OCI-LY3 (cell line): ENCODE results near the gene AGPAT4.

Experiments used
- H2AFZ ChIP-seq: fragments of 200-600, 300-600 bp; shearing (Covaris generic); 2 replicates; pipeline ENCODE4 v1.6.0; 2014; ENCODE audit warnings: antibody characterized with exemption, low read depth, low read length
- H3K27ac ChIP-seq: fragments of 200-600, 300-600 bp; sonication (generic); 2 replicates; pipeline ENCODE4 v1.5.1; 2014; ENCODE audit warnings: mild to moderate bottlenecking, low read length, moderate library complexity, mixed read lengths
- H3K27me3 ChIP-seq: fragments of 200-600, 300-600 bp; sonication (generic); 2 replicates; pipeline ENCODE4 v1.6.1; 2014; ENCODE audit warnings: low read depth, low read length, mixed read lengths
- H3K36me3 ChIP-seq: fragments of 200-600, 300-600 bp; sonication (generic); replicated peaks from 2 replicates; pipeline ENCODE3; 2014; ENCODE audit warnings: low read depth, low read length, mixed read lengths
- H3K4me1 ChIP-seq: fragments of 300-600, 200-600 bp; sonication (generic); 2 replicates; pipeline ENCODE4 v1.6.1; 2014; ENCODE audit warnings: low read length, mixed read lengths
- H3K4me2 ChIP-seq: fragments of 200-600, 300-600 bp; sonication (generic); 2 replicates; pipeline ENCODE4 v1.6.1; 2014; ENCODE audit warnings: low read length, mixed read lengths
- H3K4me3 ChIP-seq: fragments of 300-600, 200-600 bp; sonication (generic); 2 replicates; pipeline ENCODE4 v1.5.1; 2014; ENCODE audit warnings: antibody characterized with exemption, mild to moderate bottlenecking, low read length, moderate library complexity
- H3K79me2 ChIP-seq: fragments of 300-600, 200-600 bp; shearing (Covaris generic); 2 replicates; pipeline ENCODE4 v1.6.1; 2014; ENCODE audit warnings: mild to moderate bottlenecking, low read length, mixed read lengths
- H3K9ac ChIP-seq: fragments of 300-600, 200-600 bp; shearing (Covaris generic); 2 replicates; pipeline ENCODE4 v1.6.0; 2014; ENCODE audit warnings: mild to moderate bottlenecking, low read length, moderate library complexity
- H3K9me3 ChIP-seq: fragments of 200-600, 300-600 bp; shearing (Covaris generic); 2 replicates; pipeline ENCODE4 v1.6.1; 2014; ENCODE audit warnings: low read length, mixed read lengths; ENCODE audit not compliant: insufficient read depth
- H4K20me1 ChIP-seq: fragments of 200-600, 300-600 bp; sonication (generic); 2 replicates; pipeline ENCODE4 v1.6.1; 2016; ENCODE audit warnings: low read length, mixed read lengths; ENCODE audit not compliant: insufficient read depth
- EZH2phosphoT487 ChIP-seq: fragments of 200-600 bp; shearing (Covaris generic); IDR thresholded peaks from 2 replicates; pipeline ENCODE4 v1.6.1; 2018; ENCODE audit warnings: antibody characterized with exemption, mixed run types, low read depth
- TF ChIP-seq, protein P1 (sequence below): fragments of 200-600, 300-600 bp; sonication (generic); IDR thresholded peaks from 2 replicates; pipeline ENCODE4 v1.5.1; 2014; ENCODE audit warnings: antibody characterized with exemption, low read length, low read depth

Gene AGPAT4

DNA sequence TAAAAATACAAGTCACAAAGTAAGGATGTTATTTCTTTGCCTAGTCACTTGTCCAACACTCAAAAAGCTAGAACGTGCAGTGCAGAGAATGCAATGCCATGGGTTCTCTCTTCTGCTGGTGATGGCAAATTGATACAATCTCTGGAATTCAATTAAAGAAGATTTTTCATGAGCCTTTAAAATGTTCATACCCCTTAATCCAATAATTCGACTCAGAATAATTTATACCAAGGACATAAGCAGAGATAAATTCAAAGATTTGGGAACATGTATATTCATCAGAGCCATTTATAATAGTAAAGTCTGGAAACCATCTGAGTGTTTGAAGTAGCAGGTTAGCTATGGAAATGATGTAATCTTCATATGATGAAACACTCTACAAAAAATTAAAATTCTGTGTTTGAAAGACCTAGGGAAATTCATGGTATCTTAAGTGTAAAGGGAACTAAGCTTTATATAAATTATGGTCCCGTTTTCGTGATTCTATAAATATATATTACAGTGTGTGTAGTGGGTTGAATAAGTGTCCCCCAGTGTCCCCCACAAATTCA, 2.8 kb upstream of the AGPAT4 start:
- H3K9me3 ChIP-seq: no peaks in the 10 kb centered on the region
- H4K20me1 ChIP-seq: no peaks in the 10 kb centered on the region
- no peaks in the 10 kb centered on the region for H3K36me3 ChIP-seq
- H2AFZ ChIP-seq: no peak overlapping the region
- H3K4me1 ChIP-seq: peaks cover 10% of the 10 kb centered on the region
- no peaks in the 10 kb centered on the region for H3K79me2 ChIP-seq
- TF ChIP-seq EZH2phosphoT487: no peak
- TF ChIP-seq, protein P1, sequence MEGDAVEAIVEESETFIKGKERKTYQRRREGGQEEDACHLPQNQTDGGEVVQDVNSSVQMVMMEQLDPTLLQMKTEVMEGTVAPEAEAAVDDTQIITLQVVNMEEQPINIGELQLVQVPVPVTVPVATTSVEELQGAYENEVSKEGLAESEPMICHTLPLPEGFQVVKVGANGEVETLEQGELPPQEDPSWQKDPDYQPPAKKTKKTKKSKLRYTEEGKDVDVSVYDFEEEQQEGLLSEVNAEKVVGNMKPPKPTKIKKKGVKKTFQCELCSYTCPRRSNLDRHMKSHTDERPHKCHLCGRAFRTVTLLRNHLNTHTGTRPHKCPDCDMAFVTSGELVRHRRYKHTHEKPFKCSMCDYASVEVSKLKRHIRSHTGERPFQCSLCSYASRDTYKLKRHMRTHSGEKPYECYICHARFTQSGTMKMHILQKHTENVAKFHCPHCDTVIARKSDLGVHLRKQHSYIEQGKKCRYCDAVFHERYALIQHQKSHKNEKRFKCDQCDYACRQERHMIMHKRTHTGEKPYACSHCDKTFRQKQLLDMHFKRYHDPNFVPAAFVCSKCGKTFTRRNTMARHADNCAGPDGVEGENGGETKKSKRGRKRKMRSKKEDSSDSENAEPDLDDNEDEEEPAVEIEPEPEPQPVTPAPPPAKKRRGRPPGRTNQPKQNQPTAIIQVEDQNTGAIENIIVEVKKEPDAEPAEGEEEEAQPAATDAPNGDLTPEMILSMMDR: no peak
- H3K27me3 ChIP-seq: no peaks in the 10 kb centered on the region
- H3K27ac ChIP-seq: no peak overlapping the region
- no peak overlapping the region for H3K4me2 ChIP-seq
- no peak overlapping the region for H3K9ac ChIP-seq
- H3K4me3 ChIP-seq: no peak overlapping the region

DNA sequence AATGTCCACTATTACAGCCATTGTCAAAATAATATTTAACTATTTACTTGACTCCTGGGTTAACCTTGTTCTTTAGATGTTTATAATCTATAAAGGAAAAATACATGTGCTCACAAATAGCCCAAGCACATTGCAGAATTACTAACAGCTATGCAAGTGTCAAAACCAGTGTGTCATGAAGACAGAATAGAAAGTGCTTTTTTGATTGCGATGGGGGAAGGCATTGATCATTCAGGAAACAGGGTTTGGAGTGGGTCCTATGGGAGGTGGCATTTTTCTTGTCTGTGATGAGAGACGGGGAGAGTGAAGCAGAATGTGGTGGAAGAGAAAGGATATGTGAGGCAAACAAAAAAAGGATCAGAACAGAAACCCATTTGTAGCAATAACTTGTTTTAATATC, 1.0 kb upstream of the AGPAT4 start:
- Histone ChIP-seq H3K79me2 (no peaks in the 10 kb centered on the region), H3K4me2 (no peak overlapping the region), H3K9me3 (no peaks in the 10 kb centered on the region), H3K4me3 (no peak overlapping the region), H2AFZ (no peak overlapping the region), H3K36me3 (no peaks in the 10 kb centered on the region), H3K4me1 (peaks cover 10% of the 10 kb centered on the region), H3K9ac (no peak overlapping the region), H3K27ac (no peak overlapping the region), H3K27me3 (no peaks in the 10 kb centered on the region), H4K20me1 (no peaks in the 10 kb centered on the region)
- TF ChIP-seq EZH2phosphoT487: no peak

DNA sequence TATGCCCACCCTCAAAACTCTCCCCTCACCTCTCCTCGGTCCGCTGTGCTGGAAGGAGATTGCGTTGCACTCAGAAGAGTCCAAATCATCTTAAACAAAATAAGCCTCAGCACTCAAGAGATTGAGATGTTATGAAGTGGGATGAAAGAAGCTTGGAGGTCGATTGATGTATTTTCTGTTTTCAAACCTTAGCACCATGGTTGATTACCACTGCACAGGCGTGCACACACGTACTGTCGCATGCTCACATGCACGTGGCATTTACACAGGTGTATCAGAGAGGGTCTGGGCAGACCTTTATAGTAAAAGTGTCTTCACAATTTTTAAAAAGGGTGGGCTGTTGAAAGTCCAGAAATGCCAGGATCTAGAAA, 612 bp upstream of the AGPAT4 start:
- no peak for TF ChIP-seq EZH2phosphoT487
- TF ChIP-seq, protein P1: no peak
- no peaks in the 10 kb centered on the region for H3K9me3 ChIP-seq
- H3K4me1 ChIP-seq: peaks cover 10% of the 10 kb centered on the region
- no peaks in the 10 kb centered on the region for H3K36me3 ChIP-seq
- peak overlapping the region; percentile 63 for H2AFZ ChIP-seq
- no peaks in the 10 kb centered on the region for H3K79me2 ChIP-seq
- H3K4me2 ChIP-seq: peak overlapping the region; percentile 77
- H4K20me1 ChIP-seq: no peaks in the 10 kb centered on the region
- peak overlapping the region; percentile 22; the same call in 1 of the 2 replicates for H3K27ac ChIP-seq
- H3K27me3 ChIP-seq: no peaks in the 10 kb centered on the region
- H3K9ac ChIP-seq: peak overlapping the region; percentile 54
- H3K4me3 ChIP-seq: peak overlapping the region; percentile 81

DNA sequence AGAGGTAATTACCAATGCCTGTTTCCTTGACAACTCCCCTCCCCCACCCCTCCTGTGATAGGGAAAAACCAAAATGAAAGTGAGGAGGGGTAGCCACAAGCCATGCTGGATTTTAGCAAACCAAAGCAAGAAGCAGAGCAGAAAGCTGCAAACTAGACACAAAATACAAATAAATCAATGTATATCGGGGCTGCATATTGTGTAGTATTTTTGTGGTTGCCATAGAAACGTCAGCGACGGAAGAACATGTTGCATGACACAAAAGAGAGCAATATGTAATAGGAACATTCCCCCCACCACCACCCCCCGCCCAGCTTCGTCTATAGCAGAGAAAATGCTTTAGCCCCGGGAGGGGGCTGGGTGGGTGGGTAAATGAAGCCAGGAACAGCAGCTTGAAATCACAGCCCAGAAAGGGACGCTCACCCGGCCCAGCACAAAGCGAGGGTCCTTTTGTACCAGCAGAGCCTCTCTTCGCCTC, 548 bp downstream of the AGPAT4 start:
- H2AFZ ChIP-seq: peak overlapping the region; percentile 57; the same call in 1 of the 2 replicates
- peak overlapping the region; percentile 54 for H3K9ac ChIP-seq
- no peak overlapping the region for H3K27ac ChIP-seq

More for the DNA sequence above, 548 bp downstream of the AGPAT4 start:
- Histone ChIP-seq H3K27me3 (no peaks in the 10 kb centered on the region), H3K79me2 (no peaks in the 10 kb centered on the region), H3K4me3 (peak overlapping the region; percentile 81), H3K4me1 (peaks cover 10% of the 10 kb centered on the region), H3K9me3 (no peaks in the 10 kb centered on the region), H4K20me1 (no peaks in the 10 kb centered on the region), H3K36me3 (no peaks in the 10 kb centered on the region), H3K4me2 (peak overlapping the region; percentile 83)
- TF ChIP-seq, protein P1: no peak
- TF ChIP-seq EZH2phosphoT487: no peak
